WTC11 (cell line): ENCODE data around the gene TLCD3B. TPM values are rescaled to one million over a fixed set of nuclear protein-coding genes. Genes with fewer than 3 reads are reported as not detected.
A peak's percentile ranks its signal among the peaks of the same experiment; 100 is the strongest.

Source experiments
- ATAC-seq: fragments of 200-7000 bp; cut with Tn5 transposase; 2 replicates; pipeline ENCODE4 v1.10.0; 2021; ENCODE audit warnings: mild to moderate bottlenecking, moderate library complexity
- CTCF ChIA-PET: fragments of 300-600 bp; sonication (Branson Sonifier 250); formaldehyde crosslinking; loops from one replicate; lab custom pipeline; 2021; ENCODE audit warnings: antibody characterized with exemption; lab: Charles Lee
- POLR2A ChIA-PET: fragments of 350-600 bp; sonication (Branson Sonifier 250); formaldehyde crosslinking; loops from one replicate; lab custom pipeline; 2021; ENCODE audit warnings: antibody characterized with exemption; lab: Charles Lee
- DNase-seq: peaks from one replicate; pipeline ENCODE4 v3.0.0; 2021; ENCODE audit warnings: low spot score
- H3K27ac Mint-ChIP-seq: 2 replicates; pipeline ENCODE4 v1.8.0; 2021; ENCODE audit warnings: mixed read lengths
- H3K27me3 Mint-ChIP-seq: 2 replicates; pipeline ENCODE4 v1.8.0; 2021; ENCODE audit warnings: low read depth, mild to moderate bottlenecking, moderate library complexity, mixed read lengths
- H3K36me3 Mint-ChIP-seq: 2 replicates; pipeline ENCODE4 v1.8.0; 2021; ENCODE audit warnings: mixed read lengths
- H3K4me1 Mint-ChIP-seq: 2 replicates; pipeline ENCODE4 v1.8.0; 2022; ENCODE audit warnings: mixed read lengths
- H3K4me3 Mint-ChIP-seq: 2 replicates; pipeline ENCODE4 v1.8.0; 2021; ENCODE audit warnings: mild to moderate bottlenecking, moderate library complexity, mixed read lengths
- H3K9me3 Mint-ChIP-seq: 2 replicates; pipeline ENCODE4 v1.8.0; 2021; ENCODE audit warnings: mixed read lengths
- ATF6 ChIP-seq: sonication (generic); formaldehyde crosslinking; IDR thresholded peaks from 2 replicates; pipeline ENCODE4 v1.8.1; 2023; ENCODE audit warnings: mild to moderate bottlenecking, missing genetic modification reagents
- E2F4 ChIP-seq: sonication (generic); formaldehyde crosslinking; IDR thresholded peaks from 2 replicates; pipeline ENCODE4 v1.8.1; 2022; ENCODE audit warnings: low read depth, mild to moderate bottlenecking, moderate library complexity, missing genetic modification reagents, borderline replicate concordance
- ELF4 ChIP-seq: sonication (generic); formaldehyde crosslinking; IDR thresholded peaks from 2 replicates; pipeline ENCODE4 v1.8.1; 2022; ENCODE audit warnings: low read depth, mild to moderate bottlenecking, moderate library complexity, missing genetic modification reagents
- HMGA2 ChIP-seq: fragments of 250-450 bp; sonication (Bioruptor Pico); IDR thresholded peaks from 2 replicates; pipeline ENCODE4 v1.4.0; 2021; ENCODE audit warnings: mild to moderate bottlenecking, moderate library complexity
- IRF2 ChIP-seq: sonication (generic); formaldehyde crosslinking; IDR thresholded peaks from 2 replicates; pipeline ENCODE4 v1.8.0; 2022; ENCODE audit warnings: low read depth, missing genetic modification reagents, borderline replicate concordance
- JUN ChIP-seq: sonication (generic); formaldehyde crosslinking; IDR thresholded peaks from 2 replicates; pipeline ENCODE4 v1.8.0; 2023; ENCODE audit warnings: mild to moderate bottlenecking, missing genetic modification reagents
- KAT7 ChIP-seq: sonication (generic); formaldehyde crosslinking; IDR thresholded peaks from 2 replicates; pipeline ENCODE4 v1.8.1; 2023; ENCODE audit warnings: missing genetic modification reagents, mild to moderate bottlenecking, borderline replicate concordance
- MAX ChIP-seq: sonication (generic); formaldehyde crosslinking; IDR thresholded peaks from 2 replicates; pipeline ENCODE4 v1.8.0; 2022; ENCODE audit warnings: mild to moderate bottlenecking, missing genetic modification reagents
- MXD4 ChIP-seq: fragments of 250-450 bp; sonication (Bioruptor Pico); IDR thresholded peaks from 2 replicates; pipeline ENCODE4 v1.8.0; 2021; ENCODE audit warnings: mild to moderate bottlenecking, moderate library complexity, borderline replicate concordance
- MYBL2 ChIP-seq: sonication (generic); formaldehyde crosslinking; IDR thresholded peaks from 2 replicates; pipeline ENCODE4 v1.8.1; 2023; ENCODE audit warnings: mild to moderate bottlenecking, moderate library complexity, missing genetic modification reagents
- NFATC4 ChIP-seq: fragments of 250-450 bp; sonication (Bioruptor Pico); IDR thresholded peaks from 2 replicates; pipeline ENCODE4 v1.9.0; 2021; ENCODE audit warnings: mild to moderate bottlenecking
- NFE2L1 ChIP-seq: sonication (generic); formaldehyde crosslinking; IDR thresholded peaks from 2 replicates; pipeline ENCODE4 v1.8.1; 2023; ENCODE audit warnings: missing genetic modification reagents
- NFYB ChIP-seq: sonication (generic); formaldehyde crosslinking; conservative IDR thresholded peaks from 2 replicates; pipeline ENCODE4 v1.8.0; 2022; ENCODE audit warnings: low read depth, missing genetic modification reagents
- NR3C1 ChIP-seq: sonication (generic); formaldehyde crosslinking; conservative IDR thresholded peaks from 2 replicates; pipeline ENCODE4 v1.8.1; 2023; ENCODE audit warnings: low read depth, mild to moderate bottlenecking, missing genetic modification reagents
- RELA ChIP-seq: sonication (generic); formaldehyde crosslinking; IDR thresholded peaks from 2 replicates; pipeline ENCODE4 v1.8.1; 2022; ENCODE audit warnings: missing genetic modification reagents, mild to moderate bottlenecking, borderline replicate concordance
- SMAD4 ChIP-seq: sonication (generic); formaldehyde crosslinking; IDR thresholded peaks from 2 replicates; pipeline ENCODE4 v1.8.0; 2022; ENCODE audit warnings: mild to moderate bottlenecking, missing genetic modification reagents
- SOX15 ChIP-seq: fragments of 250-450 bp; sonication (Bioruptor Pico); IDR thresholded peaks from 2 replicates; pipeline ENCODE4 v1.9.0; 2021; ENCODE audit warnings: mild to moderate bottlenecking
- TEAD1 ChIP-seq: sonication (generic); formaldehyde crosslinking; IDR thresholded peaks from 2 replicates; pipeline ENCODE4 v1.8.0; 2022; ENCODE audit warnings: mild to moderate bottlenecking, missing genetic modification reagents
- TEAD4 ChIP-seq: sonication (generic); formaldehyde crosslinking; IDR thresholded peaks from 2 replicates; pipeline ENCODE4 v1.8.0; 2022; ENCODE audit warnings: mild to moderate bottlenecking, missing genetic modification reagents
- ZMAT4 ChIP-seq: fragments of 250-450 bp; sonication (Bioruptor Pico); IDR thresholded peaks from 2 replicates; pipeline ENCODE4 v1.9.0; 2021; ENCODE audit warnings: mild to moderate bottlenecking
- ZNF121 ChIP-seq: sonication (generic); formaldehyde crosslinking; IDR thresholded peaks from 2 replicates; pipeline ENCODE4 v1.8.0; 2023; ENCODE audit warnings: missing genetic modification reagents
- ZNF138 ChIP-seq: sonication (generic); formaldehyde crosslinking; conservative IDR thresholded peaks from 2 replicates; pipeline ENCODE4 v1.8.1; 2022; ENCODE audit warnings: mild to moderate bottlenecking, moderate library complexity, missing genetic modification reagents
- ZNF263 ChIP-seq: sonication (generic); formaldehyde crosslinking; IDR thresholded peaks from 2 replicates; pipeline ENCODE4 v1.8.1; 2022; ENCODE audit warnings: low read depth, mild to moderate bottlenecking, moderate library complexity, missing genetic modification reagents
- ZNF396 ChIP-seq: fragments of 250-450 bp; sonication (Bioruptor Pico); IDR thresholded peaks from 2 replicates; pipeline ENCODE4 v1.8.0; 2021; ENCODE audit warnings: mild to moderate bottlenecking, moderate library complexity, borderline replicate concordance
- ZSCAN18 ChIP-seq: fragments of 250-450 bp; sonication (Bioruptor Pico); IDR thresholded peaks from 2 replicates; pipeline ENCODE4 v2.1.2; 2022; ENCODE audit warnings: mild to moderate bottlenecking, moderate library complexity
- total RNA-seq: library from RNA; stranded (reverse); gene quantifications from 3 replicates; pipeline ENCODE4 v1.2.3, GENCODE V29; 2021
- TF ChIP-seq, protein P1 (sequence below): sonication (generic); formaldehyde crosslinking; IDR thresholded peaks from 2 replicates; pipeline ENCODE4 v1.8.1; 2023; ENCODE audit warnings: mild to moderate bottlenecking, missing genetic modification reagents, moderate library complexity
- TF ChIP-seq, protein P2 (sequence below): sonication (generic); formaldehyde crosslinking; IDR thresholded peaks from 2 replicates; pipeline ENCODE4 v1.8.1; 2022; ENCODE audit warnings: mild to moderate bottlenecking, moderate library complexity, missing genetic modification reagents
- TF ChIP-seq, protein P3 (sequence below): sonication (generic); formaldehyde crosslinking; IDR thresholded peaks from 2 replicates; pipeline ENCODE4 v1.8.1; 2022; ENCODE audit warnings: low read depth, missing genetic modification reagents, borderline replicate concordance

Gene TLCD3B
- total RNA-seq, 1 experiment from 2014 or later, result 28.1 TPM

DNA sequence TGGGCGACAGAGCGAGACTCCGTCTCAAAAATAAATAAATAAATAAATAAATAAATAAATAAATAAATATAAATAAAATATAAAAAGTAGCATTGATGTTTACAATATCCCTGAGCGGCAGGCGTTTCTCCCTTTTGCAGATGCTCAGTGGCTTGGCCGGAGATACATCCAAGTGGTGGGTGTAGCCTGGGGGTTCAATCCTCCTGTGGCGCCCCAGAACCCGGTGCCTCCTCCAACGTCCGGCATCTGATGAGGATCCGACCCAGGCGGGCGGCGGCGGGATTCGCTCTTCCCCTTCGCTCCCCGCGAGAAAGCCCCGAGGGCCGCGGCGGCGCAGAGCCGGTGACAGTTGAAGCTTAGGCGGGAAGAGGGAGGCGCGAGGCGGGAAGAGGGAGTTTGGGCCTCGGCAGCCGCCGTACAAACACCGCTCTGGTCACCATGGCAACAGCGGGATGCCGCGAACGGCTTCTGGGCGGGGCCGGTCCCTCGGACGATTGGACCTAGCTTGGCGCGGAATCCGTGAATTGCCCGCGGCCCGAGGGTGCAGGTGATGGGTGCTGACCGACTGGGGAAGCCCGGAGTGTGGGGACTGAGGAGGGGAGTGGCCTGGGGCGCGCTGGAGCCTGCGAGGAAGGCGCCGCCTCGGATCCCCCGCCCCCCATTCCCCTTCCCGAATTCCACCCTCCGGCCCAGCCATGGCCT is 21.8 kb upstream of the TLCD3B start:
- DNase-seq, result peak; percentile 94
- Mint-ChIP-seq H3K4me1 (peaks cover 14% of the 10 kb centered on the region), H3K27me3 (peaks cover 37% of the 10 kb centered on the region), H3K4me3 (peak overlapping the region; percentile 82), H3K9me3 (no peaks in the 10 kb centered on the region), H3K27ac (no peak overlapping the region), H3K36me3 (no peaks in the 10 kb centered on the region)
- CTCF ChIA-PET, result interaction anchor here (1.0 to 6.8 kb wide), 6 partner anchors 9 to 204 kb away, joined by 4 to 89 read pairs (median 8); partner anchors contain the start of genes ALDOA, TBX6 and TLCD3B
- POLR2A ChIA-PET, result interaction anchor here (1.5 kb wide), 1 partner anchor 13 kb away, joined by 5 read pairs; the partner anchor contains the start of gene ALDOA
- ATAC-seq, result peak; percentile 60
- TF ChIP-seq, protein P1, sequence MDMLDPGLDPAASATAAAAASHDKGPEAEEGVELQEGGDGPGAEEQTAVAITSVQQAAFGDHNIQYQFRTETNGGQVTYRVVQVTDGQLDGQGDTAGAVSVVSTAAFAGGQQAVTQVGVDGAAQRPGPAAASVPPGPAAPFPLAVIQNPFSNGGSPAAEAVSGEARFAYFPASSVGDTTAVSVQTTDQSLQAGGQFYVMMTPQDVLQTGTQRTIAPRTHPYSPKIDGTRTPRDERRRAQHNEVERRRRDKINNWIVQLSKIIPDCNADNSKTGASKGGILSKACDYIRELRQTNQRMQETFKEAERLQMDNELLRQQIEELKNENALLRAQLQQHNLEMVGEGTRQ (CRISPR knock-in tag), result no peak
- TF ChIP-seq ZSCAN18 (CRISPR knock-in tag) (no peak), IRF2 (CRISPR knock-in tag) (no peak), KAT7 (no peak), ZNF263 (CRISPR knock-in tag) (peak; percentile 43; the same call in 1 of the 2 replicates), MAX (peak; percentile 98), ZNF396 (CRISPR knock-in tag) (no peak), HMGA2 (peak; percentile 52; the same call in 1 of the 2 replicates), ZMAT4 (CRISPR knock-in tag) (no peak), SMAD4 (CRISPR knock-in tag) (no peak), TEAD4 (CRISPR knock-in tag) (0 out of 2 replicates have a peak, but pooled peaks have one; percentile 23), MXD4 (CRISPR knock-in tag) (no peak), NFYB (CRISPR knock-in tag) (no peak), TEAD1 (CRISPR knock-in tag) (peak; percentile 88; the same call in 1 of the 2 replicates), RELA (CRISPR knock-in tag) (no peak; the same call in 1 of the 2 replicates), ATF6 (CRISPR knock-in tag) (no peak), E2F4 (CRISPR knock-in tag) (peak; percentile 92), NFE2L1 (CRISPR knock-in tag) (peak; percentile 91; the same call in 1 of the 2 replicates), SOX15 (CRISPR knock-in tag) (no peak), ZNF138 (CRISPR knock-in tag) (no peak), ELF4 (CRISPR knock-in tag) (no peak; the same call in 1 of the 2 replicates), JUN (CRISPR knock-in tag) (peak; percentile 23; the same call in 1 of the 2 replicates), MYBL2 (CRISPR knock-in tag) (peak; percentile 76), ZNF121 (CRISPR knock-in tag) (no peak), NFATC4 (no peak), NR3C1 (CRISPR knock-in tag) (no peak)
- TF ChIP-seq, protein P2, sequence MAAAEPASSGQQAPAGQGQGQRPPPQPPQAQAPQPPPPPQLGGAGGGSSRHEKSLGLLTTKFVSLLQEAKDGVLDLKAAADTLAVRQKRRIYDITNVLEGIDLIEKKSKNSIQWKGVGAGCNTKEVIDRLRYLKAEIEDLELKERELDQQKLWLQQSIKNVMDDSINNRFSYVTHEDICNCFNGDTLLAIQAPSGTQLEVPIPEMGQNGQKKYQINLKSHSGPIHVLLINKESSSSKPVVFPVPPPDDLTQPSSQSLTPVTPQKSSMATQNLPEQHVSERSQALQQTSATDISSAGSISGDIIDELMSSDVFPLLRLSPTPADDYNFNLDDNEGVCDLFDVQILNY, result peak; percentile 100
- TF ChIP-seq, protein P3, sequence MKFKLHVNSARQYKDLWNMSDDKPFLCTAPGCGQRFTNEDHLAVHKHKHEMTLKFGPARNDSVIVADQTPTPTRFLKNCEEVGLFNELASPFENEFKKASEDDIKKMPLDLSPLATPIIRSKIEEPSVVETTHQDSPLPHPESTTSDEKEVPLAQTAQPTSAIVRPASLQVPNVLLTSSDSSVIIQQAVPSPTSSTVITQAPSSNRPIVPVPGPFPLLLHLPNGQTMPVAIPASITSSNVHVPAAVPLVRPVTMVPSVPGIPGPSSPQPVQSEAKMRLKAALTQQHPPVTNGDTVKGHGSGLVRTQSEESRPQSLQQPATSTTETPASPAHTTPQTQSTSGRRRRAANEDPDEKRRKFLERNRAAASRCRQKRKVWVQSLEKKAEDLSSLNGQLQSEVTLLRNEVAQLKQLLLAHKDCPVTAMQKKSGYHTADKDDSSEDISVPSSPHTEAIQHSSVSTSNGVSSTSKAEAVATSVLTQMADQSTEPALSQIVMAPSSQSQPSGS (CRISPR knock-in tag), result no peak
